NCI-H2107 treated with DMSO at 0.1 percent for 48 hours (cell line): ENCODE data around the gene HNF1B.
"Not testable (repeated sequence)": the region's sequence is repeated elsewhere in the genome, so short reads cannot be mapped to it uniquely, and the experiment has no call there.

Source experiments
- DNase-seq: peaks from one replicate; lab custom pipeline; 2025; ENCODE audit not compliant: unreplicated experiment; lab: John Stamatoyannopoulos, UW

The HNF1B gene

GRCh38 chr17:37744961-37745800, at the start of gene HNF1B:
Gene HNF1B, minus strand, starts transcription at chr17:37745059. Its CDS starts 175 bp downstream, at chr17:37744884.
- no peak for DNase-seq

- DNase-seq = no peak
Observed at GRCh38 chr17:37792787-37793186, 47.9 kb upstream of the HNF1B start.

- no peak for DNase-seq
Observed at GRCh38 chr17:37791447-37792399, 46.9 kb upstream of the HNF1B start.

- no peak for DNase-seq
Observed at GRCh38 chr17:37789771-37790541, 45.1 kb upstream of the HNF1B start.

- no peak for DNase-seq
Observed at GRCh38 chr17:37789021-37789565, 44.2 kb upstream of the HNF1B start.

- DNase-seq = no peak
Observed at GRCh38 chr17:37788526-37788925, 43.7 kb upstream of the HNF1B start.

GRCh38 chr17:37787055-37787757, 42.3 kb upstream of the HNF1B start:
- DNase-seq = no peak

GRCh38 chr17:37786481-37786880, 41.6 kb upstream of the HNF1B start:
- no peak for DNase-seq

- DNase-seq = not testable (repeated sequence)
Observed at GRCh38 chr17:37782460-37782859, 37.6 kb upstream of the HNF1B start.

GRCh38 chr17:37781451-37781850, 36.6 kb upstream of the HNF1B start:
- no peak for DNase-seq

- DNase-seq = no peak
Observed at GRCh38 chr17:37779554-37779953, 34.7 kb upstream of the HNF1B start.

- DNase-seq = no peak
Observed at GRCh38 chr17:37774504-37774903, 29.6 kb upstream of the HNF1B start.

- no peak for DNase-seq
Observed at GRCh38 chr17:37772982-37773381, 28.1 kb upstream of the HNF1B start.

- DNase-seq = peak; percentile 53
Observed at GRCh38 chr17:37770631-37771518, 26.0 kb upstream of the HNF1B start.

GRCh38 chr17:37769050-37769449, 24.2 kb upstream of the HNF1B start:
- DNase-seq = no peak

GRCh38 chr17:37768438-37768837, 23.6 kb upstream of the HNF1B start:
- no peak for DNase-seq

- no peak for DNase-seq
Observed at GRCh38 chr17:37766971-37767370, 22.1 kb upstream of the HNF1B start.

- DNase-seq = no peak
Observed at GRCh38 chr17:37764383-37764782, 19.5 kb upstream of the HNF1B start.

GRCh38 chr17:37762666-37763065, 17.8 kb upstream of the HNF1B start:
- no peak for DNase-seq
